GM12801 (cell line): ENCODE data around the gene MAML2.

Source experiments
- TF ChIP-seq, protein P1 (sequence below): IDR thresholded peaks from one replicate; pipeline ENCODE4 v1.5.1; 2011; ENCODE audit warnings: control low read depth; ENCODE audit not compliant: insufficient read length; ENCODE audit errors: extremely low read depth

Gene MAML2

DNA sequence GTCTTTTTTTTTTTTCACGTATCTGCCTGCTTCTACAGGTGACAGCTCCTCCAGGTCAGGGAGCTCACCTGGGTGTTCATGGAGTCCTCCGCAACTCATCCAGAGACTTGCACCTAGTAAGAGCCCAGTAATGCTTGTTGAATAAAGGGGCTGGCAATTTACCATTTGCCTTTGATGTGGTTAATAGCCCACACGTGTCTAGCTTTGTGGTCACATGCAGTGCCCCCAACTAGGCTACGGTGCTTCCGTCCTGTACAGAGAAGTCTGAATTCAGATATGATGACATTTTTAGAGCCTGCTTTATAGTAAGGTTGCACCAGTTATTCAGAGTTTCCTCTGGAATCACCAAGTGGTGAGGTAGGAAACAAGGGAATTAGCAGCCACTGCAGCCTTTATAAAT is 219.7 kb downstream of the MAML2 start:
- TF ChIP-seq, protein P1, sequence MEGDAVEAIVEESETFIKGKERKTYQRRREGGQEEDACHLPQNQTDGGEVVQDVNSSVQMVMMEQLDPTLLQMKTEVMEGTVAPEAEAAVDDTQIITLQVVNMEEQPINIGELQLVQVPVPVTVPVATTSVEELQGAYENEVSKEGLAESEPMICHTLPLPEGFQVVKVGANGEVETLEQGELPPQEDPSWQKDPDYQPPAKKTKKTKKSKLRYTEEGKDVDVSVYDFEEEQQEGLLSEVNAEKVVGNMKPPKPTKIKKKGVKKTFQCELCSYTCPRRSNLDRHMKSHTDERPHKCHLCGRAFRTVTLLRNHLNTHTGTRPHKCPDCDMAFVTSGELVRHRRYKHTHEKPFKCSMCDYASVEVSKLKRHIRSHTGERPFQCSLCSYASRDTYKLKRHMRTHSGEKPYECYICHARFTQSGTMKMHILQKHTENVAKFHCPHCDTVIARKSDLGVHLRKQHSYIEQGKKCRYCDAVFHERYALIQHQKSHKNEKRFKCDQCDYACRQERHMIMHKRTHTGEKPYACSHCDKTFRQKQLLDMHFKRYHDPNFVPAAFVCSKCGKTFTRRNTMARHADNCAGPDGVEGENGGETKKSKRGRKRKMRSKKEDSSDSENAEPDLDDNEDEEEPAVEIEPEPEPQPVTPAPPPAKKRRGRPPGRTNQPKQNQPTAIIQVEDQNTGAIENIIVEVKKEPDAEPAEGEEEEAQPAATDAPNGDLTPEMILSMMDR, result no peak

DNA sequence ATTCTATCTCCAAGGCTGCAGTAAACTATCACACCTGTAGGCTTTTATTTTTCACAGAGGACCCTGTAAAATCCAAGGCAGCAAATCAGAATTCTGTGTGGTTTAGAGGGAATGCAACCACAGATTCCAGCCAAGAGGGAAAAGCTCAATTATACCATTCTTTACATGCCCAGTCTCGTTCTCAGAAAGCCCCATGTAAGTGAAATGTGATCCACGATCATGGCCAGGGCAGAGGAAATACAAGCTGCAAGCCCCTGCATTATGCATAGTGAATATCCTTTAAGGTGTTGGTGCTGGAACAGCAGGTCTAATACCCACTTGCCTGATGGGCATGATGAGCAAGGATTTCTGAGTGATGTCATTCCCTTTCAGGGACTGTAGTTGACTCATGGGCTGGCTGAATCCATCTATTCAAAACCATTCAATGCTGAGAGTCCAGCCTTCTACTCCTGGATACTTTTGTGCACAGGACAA is 220.4 kb downstream of the MAML2 start:
- TF ChIP-seq, protein P1, result no peak

DNA sequence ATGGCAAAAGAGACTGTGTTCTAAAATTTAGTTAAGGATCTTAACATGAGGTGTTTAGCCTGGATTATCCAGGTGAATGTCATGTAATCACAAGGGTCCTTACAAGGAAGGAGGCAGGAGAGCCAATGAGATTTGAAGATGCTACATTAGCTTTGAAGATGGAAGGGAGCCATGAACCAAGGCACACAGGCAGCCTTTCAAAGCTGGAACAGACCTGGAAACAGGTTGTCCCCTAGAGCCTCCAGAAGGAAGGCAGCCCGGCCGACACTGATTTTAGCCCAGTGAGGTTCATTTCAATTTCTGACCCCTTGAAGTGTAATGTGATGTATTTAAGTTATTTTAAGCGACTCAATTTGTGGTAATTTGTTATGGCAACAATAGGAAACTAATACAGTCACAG is 223.8 kb downstream of the MAML2 start:
- TF ChIP-seq, protein P1, result no peak

DNA sequence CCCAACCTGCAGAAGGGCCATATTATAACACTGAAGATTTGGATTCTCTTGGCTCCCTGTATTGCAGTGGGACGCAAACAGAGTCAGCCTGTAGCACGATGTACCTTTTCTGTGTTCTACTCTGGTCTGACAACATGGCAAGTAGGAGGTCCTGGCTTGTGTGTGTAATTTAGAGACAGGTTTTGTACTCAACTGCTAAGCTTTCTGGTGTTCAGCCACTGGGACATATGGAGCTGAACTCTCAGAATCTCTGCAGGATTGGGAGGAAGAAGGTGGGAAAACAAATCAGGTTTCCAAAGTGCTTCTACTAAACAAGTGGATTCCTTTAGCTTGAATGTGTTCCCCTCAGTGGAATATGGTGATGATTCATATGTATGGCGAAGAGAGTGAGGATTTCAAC is 226.6 kb downstream of the MAML2 start:
- TF ChIP-seq, protein P1, result no peak

DNA sequence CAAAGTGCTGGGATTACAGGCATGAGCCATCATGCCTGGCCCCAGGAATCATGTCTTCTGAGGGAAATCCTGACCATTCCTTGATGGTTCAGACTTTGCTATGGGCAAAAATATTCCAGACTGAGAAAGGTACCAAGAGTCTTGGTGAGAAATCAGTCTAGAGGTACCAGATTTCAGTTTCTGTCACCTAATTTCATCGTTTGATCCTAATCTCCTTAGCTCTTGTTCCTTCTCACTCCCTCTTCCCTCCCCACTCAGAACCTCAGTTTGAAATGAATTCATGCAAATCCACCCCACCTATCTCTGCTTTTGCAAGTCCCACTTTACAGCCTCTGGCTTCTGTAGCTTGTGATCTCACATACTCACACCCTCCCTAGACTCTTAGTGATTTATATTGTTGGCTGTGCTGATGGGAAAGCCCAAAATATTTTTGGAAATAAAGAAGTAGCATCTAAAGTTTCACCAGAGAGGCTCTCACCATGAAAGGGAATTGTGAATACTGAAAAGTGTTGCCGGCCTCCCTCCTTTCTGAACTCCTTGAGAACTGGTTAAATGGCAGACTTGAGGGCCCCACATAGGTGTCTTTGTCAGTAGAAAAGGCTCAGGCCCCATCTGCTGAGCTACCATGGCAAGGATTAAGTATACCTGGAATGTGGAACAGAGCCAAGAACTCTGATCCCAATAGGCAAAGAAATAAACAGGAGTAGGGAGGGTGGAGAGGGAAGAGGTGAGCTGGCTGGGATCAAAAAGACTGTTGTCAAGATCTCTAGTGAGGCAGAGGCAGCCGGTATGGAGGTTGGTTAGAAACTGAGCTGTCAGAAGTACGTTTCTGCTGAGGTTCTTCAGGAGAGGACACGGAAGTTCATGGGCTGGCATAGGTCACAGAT is 228.6 kb downstream of the MAML2 start:
- TF ChIP-seq, protein P1, result no peak

DNA sequence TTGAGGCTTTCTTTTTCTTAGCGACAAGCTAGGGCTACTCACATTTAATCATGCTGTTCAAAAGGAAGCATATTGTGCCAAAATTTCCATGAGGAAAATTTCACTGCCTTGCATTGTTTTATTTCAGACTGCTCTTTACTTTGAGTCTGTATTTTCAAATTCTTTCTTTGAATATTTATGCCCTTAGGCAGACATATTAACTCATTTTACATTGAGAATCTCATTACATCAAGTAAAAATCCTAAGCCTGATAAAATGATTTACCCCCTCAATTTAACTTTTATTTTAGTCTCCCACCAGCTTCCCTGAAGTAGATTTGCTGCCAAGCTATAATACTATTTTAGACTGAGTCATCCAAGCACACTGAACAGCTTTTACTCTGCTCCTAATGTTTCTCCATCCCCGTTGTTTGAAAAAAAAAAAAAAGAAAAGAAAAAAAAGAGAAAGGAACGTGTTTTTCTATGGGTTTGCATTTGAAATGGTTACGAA is 229.8 kb downstream of the MAML2 start:
- TF ChIP-seq, protein P1, result no peak

DNA sequence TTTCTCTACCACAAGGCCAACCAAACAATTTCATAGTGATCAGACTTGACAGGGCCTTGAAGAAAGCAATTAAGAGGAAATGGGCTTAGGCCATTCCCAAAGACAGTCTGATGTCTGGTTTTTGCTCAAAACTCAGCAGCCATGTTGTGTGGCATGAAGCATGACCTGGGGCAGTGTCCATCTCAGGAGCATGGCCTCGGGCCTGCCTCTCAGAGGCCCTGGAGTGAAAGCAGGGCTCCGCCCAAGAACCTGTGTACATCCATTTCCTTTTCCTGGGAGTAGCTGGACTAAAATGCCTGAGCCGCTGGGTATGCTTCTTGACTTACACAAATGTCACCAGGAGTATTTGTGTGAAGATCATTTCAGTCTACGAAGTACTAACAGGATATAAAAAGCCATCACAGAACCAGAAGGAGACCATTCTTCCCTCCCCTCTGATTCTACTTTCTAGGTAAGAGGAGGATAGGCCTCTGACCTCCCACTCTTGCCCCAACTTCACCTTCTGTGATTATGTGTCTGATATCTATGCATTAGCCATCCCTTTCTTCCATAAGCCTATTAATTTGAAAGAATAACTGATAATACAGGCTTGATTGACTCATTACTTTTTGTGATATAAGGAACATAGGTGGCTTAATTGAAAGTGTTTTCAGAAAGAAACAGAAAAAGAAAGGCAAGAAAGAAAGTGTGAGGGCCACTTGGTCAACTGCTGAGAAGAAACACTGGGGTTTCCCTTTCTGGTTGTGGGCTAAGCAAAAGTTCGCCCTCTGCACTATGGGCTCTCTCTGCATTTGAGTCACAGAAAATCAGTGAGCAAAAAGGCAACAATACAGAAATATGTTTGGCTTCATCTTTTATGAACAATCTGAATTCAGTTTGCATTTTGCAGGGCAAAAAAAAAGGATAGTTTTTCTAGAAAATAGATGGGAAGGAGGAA is 230.5 kb downstream of the MAML2 start:
- TF ChIP-seq, protein P1, result no peak
